K562 (cell line): ENCODE data around the gene NME7. TPM values are rescaled to one million over a fixed set of nuclear protein-coding genes. Genes with fewer than 3 reads are reported as not detected.

Experiments
- ATAC-seq: fragments of 200-7000 bp; cut with Tn5 transposase; 3 replicates; pipeline ENCODE4 v1.9.1; 2020; ENCODE audit warnings: moderate library complexity
- BruUV-seq: library from RNA; stranded (reverse); fragments of 400-500 nt; replicated peaks from 2 replicates; lab custom pipeline; 2021; lab: Mats Ljungman, UMichigan
- CTCF ChIA-PET: fragments of 300-600 bp; formaldehyde crosslinking; extraction: SDS; loops from one replicate; lab custom pipeline; 2021; ENCODE audit warnings: low intra/inter-chr PET ratio; lab: Yijun Ruan, JAX
- POLR2A ChIA-PET: fragments of 300-600, 350-650 bp; sonication (Branson Sonifier 250); formaldehyde crosslinking; extraction: SDS; loops from one replicate; lab custom pipeline; 2021; ENCODE audit warnings: antibody characterized with exemption, inconsistent platforms; lab: Yijun Ruan, JAX
- DNase-seq, 4 experiments: peaks; one replicate each; pipeline versions ENCODE4 v3.0.0 to v3.0.0-alpha.2; 2011 to 2018; ENCODE audit warnings: low spot score in 3 of 4, mixed read lengths in 3 of 4; ENCODE audit errors: extremely low read depth in 1 of 4
- FAIRE-seq: peaks from 2 replicates; lab custom pipeline; 2011; peaks lifted over from hg19 to GRCh38; lab: Jason Lieb, UNC
- H2AFZ ChIP-seq: 2 replicates; pipeline ENCODE4 v1.6.0; 2011; ENCODE audit warnings: low read depth, low read length, control low read depth, inconsistent platforms
- H3K27ac ChIP-seq: fragments of 200-600 bp; 3 replicates; pipeline ENCODE4 v1.8.0; 2011; ENCODE audit warnings: low read depth, mild to moderate bottlenecking, control low read depth, inconsistent platforms, low read length, moderate library complexity, mixed read lengths; ENCODE audit errors: extremely low read depth
- H3K27me3 ChIP-seq, 2 experiments: fragments of 300-600 bp in 1 of 2; 2 replicates in 1 of 2; 3 replicates in 1 of 2; pipeline versions ENCODE4 v1.6.0 to v1.8.0; 2011; ENCODE audit warnings: inconsistent platforms in 2 of 2, low read length in 2 of 2, mild to moderate bottlenecking in 1 of 2, mixed read lengths in 1 of 2, moderate library complexity in 1 of 2; ENCODE audit not compliant: control insufficient read depth in 2 of 2, insufficient read depth in 2 of 2
- H3K36me3 ChIP-seq: fragments of 300-600 bp; 3 replicates; pipeline ENCODE4 v1.8.0; 2011; ENCODE audit warnings: mild to moderate bottlenecking, low read length, inconsistent platforms; ENCODE audit not compliant: control insufficient read depth, insufficient read depth
- H3K4me1 ChIP-seq, 2 experiments: fragments of 200-600 bp in 1 of 2; replicated peaks in 1 of 2; 2 replicates in 1 of 2; 3 replicates in 1 of 2; pipeline versions ENCODE4 v1.5.1 to v1.8.0; 2011; ENCODE audit warnings: inconsistent platforms in 2 of 2, low read length in 2 of 2, mild to moderate bottlenecking in 1 of 2, mixed read lengths in 1 of 2, moderate library complexity in 1 of 2; ENCODE audit not compliant: control insufficient read depth in 2 of 2, insufficient read depth in 2 of 2
- H3K4me2 ChIP-seq: 2 replicates; pipeline ENCODE4 v1.6.1; 2011; ENCODE audit warnings: low read length, control low read depth, inconsistent platforms, mixed read lengths; ENCODE audit not compliant: insufficient read depth
- H3K4me3 ChIP-seq: fragments of 200-600 bp; sonication (generic), shearing (Covaris generic); 2 replicates; pipeline ENCODE4 v1.5.1; 2016; ENCODE audit warnings: control low read depth, inconsistent platforms
- H3K79me2 ChIP-seq: fragments of 200-600 bp; 3 replicates; pipeline ENCODE4 v1.8.0; 2011; ENCODE audit warnings: low read length, inconsistent platforms; ENCODE audit not compliant: control insufficient read depth, insufficient read depth
- H3K9ac ChIP-seq, 2 experiments: 2 replicates each; pipeline versions ENCODE4 v1.6.0 to v1.6.1; 2011; ENCODE audit warnings: low read depth in 2 of 2, low read length in 2 of 2, control low read depth in 1 of 2, inconsistent platforms in 1 of 2, mild to moderate bottlenecking in 1 of 2, mixed read lengths in 1 of 2; ENCODE audit not compliant: insufficient read depth in 1 of 2
- H3K9me1 ChIP-seq: one replicate; pipeline ENCODE4 v1.6.0; 2011; ENCODE audit warnings: inconsistent platforms, mild to moderate bottlenecking, low read length, moderate library complexity; ENCODE audit not compliant: control insufficient read depth, insufficient read depth
- H3K9me3 ChIP-seq: replicated peaks from 2 replicates; pipeline ENCODE4 v1.5.1; 2011; ENCODE audit warnings: low read depth, low read length, inconsistent platforms; ENCODE audit not compliant: control insufficient read depth, insufficient read depth
- H4K20me1 ChIP-seq: replicated peaks from 2 replicates; pipeline ENCODE4 v1.6.1; 2011; ENCODE audit warnings: low read length, inconsistent platforms, mixed read lengths; ENCODE audit not compliant: control insufficient read depth, insufficient read depth
- CXXC5 ChIP-seq: fragments of 250-450 bp; sonication (Bioruptor Pico); IDR thresholded peaks from 2 replicates; pipeline ENCODE4 v1.8.0; 2022; ENCODE audit warnings: inconsistent platforms, mild to moderate bottlenecking, moderate library complexity
- E2F3 ChIP-seq: fragments of 250-450 bp; sonication (Bioruptor Pico); IDR thresholded peaks from 2 replicates; pipeline ENCODE4 v1.4.0; 2020; ENCODE audit warnings: mild to moderate bottlenecking
- ERF ChIP-seq: fragments of 450-650 bp; formaldehyde crosslinking; IDR thresholded peaks from 2 replicates; pipeline ENCODE4 v1.4.0; 2020; ENCODE audit warnings: mild to moderate bottlenecking, mixed read lengths
- TFAM ChIP-seq: fragments of 250-450 bp; sonication (Bioruptor Pico); conservative IDR thresholded peaks from 2 replicates; pipeline ENCODE4 v1.5.0; 2021; ENCODE audit warnings: mild to moderate bottlenecking, moderate library complexity
- WHSC1 ChIP-seq: IDR thresholded peaks from one replicate; pipeline ENCODE4 v1.6.1; 2012; ENCODE audit warnings: low read length, control low read depth, inconsistent platforms
- ZNF384 ChIP-seq: IDR thresholded peaks from 2 replicates; pipeline ENCODE4 v1.6.1; 2012; ENCODE audit warnings: low read depth, low read length, improper control_type of control experiment
- ZNF785 ChIP-seq: fragments of 250-450 bp; sonication (Bioruptor Pico); IDR thresholded peaks from 2 replicates; pipeline ENCODE4 v1.4.0; 2020; ENCODE audit warnings: mild to moderate bottlenecking
- WGBS: fragments of 100-300 bp; shearing (Covaris generic); methylation state at CpG from one replicate; pipeline ENCODE4 v1.1.6; 2016; ENCODE audit warnings: low coverage, mixed read lengths; ENCODE audit not compliant: insufficient coverage; ENCODE audit errors: missing lambda C conversion rate; 5-methylcytosine and 5-hydroxymethylcytosine counted together
- in situ Hi-C: fragments of 300-500 bp; cut with MboI; formaldehyde crosslinking; loops from 4 replicates; pipeline ENCODE4 v1.15.0; 2018; ENCODE audit warnings: inconsistent platforms, mixed read lengths
- intact Hi-C: fragments of 100-400 bp; cut with micrococcal nuclease; formaldehyde crosslinking; loops from 2 replicates; pipeline ENCODE4 v1.14.2; 2022
- polyA plus RNA-seq, 8 experiments: library from polyadenylated mRNA; depleted of rRNA in 4 of 8; stranded (reverse) in 5 of 8; unstranded in 3 of 8; fragments of >200 nt; fragmentation: Nextera tagmentation in 2 of 8; fragmentation: Illumina TruSeq in 1 of 8; extraction: Ambion mirVana in 2 of 8; extraction: Trizol in 1 of 8; gene quantifications; 2 replicates each; pipeline versions ENCODE4 v1.2.1 to v1.2.3, GENCODE V29; 2011 to 2014; ENCODE audit warnings: inconsistent platforms in 1 of 8, missing spikeins in 1 of 8
- total RNA-seq, 7 experiments: library from RNA; depleted of rRNA in 6 of 7; stranded (reverse); fragments of >200 nt in 6 of 7; fragmentation: Illumina TruSeq in 2 of 7; extraction: Trizol in 2 of 7; gene quantifications; 2 replicates each; pipeline versions ENCODE4 v1.2.1 to v1.2.3, GENCODE V29; 2011 to 2021; ENCODE audit warnings: low replicate concordance in 1 of 7
- TF ChIP-seq, protein P1 (sequence below): fragments of 250-450 bp; sonication (Bioruptor Pico); IDR thresholded peaks from 2 replicates; pipeline ENCODE4 v1.4.0; 2020
- TF ChIP-seq, protein P2 (sequence below): fragments of 450-650 bp; IDR thresholded peaks from 2 replicates; pipeline ENCODE4 v1.6.1; 2016; ENCODE audit warnings: mild to moderate bottlenecking, moderate library complexity

NME7 gene
- total and polyA plus RNA-seq, 9 of the 15 experiments (the other 6 are each of a cell fraction or from before 2014, with no cell fraction given) = 7.9 to 43.2 (median 23.9) TPM

DNA sequence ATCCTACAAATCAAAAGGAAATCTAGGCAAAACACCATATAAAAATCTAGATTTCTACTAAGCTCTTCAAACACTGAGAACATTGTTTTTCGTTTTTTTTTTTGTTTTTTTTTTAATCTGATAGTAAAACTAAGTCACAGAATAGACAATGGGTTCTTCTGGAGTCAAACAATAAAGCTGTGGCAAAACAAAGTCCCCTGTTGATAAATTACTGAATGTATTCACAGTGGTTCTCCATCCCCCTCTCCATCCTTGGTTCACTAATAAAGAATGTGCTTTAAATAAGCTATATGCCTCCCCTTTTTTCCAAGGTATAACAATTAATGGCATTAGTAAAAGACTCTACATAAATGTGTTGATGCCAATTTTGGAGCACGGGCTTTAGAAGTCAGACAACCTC, 277.8 kb downstream of the NME7 start:
- POLR2A ChIA-PET = interaction anchor here (1.0 kb wide), 1 partner anchor 16 kb away, joined by 5 read pairs; the partner anchor contains the start of gene ATP1B1
- Histone ChIP-seq H2AFZ (no peak overlapping the region), H3K9me1 (no peaks in the 10 kb centered on the region), H3K9ac (no peak overlapping the region), H3K79me2 (no peaks in the 10 kb centered on the region), H3K27me3 (peaks cover 11 to 16% of the 10 kb centered on the region in 2 experiments; a peak in 4 of 5 replicates), H4K20me1 (no peaks in the 10 kb centered on the region), H3K4me1 (no peaks in the 10 kb centered on the region), H3K4me2 (no peak overlapping the region), H3K9me3 (no peaks in the 10 kb centered on the region), H3K4me3 (no peak overlapping the region), H3K27ac (no peak overlapping the region), H3K36me3 (no peaks in the 10 kb centered on the region)
- WGBS = 0% methylated on average over 2 of the region's 2 CpGs
- in situ Hi-C loops (no loop called here), intact Hi-C loops (no loop called here)
- no TSS peak for BruUV-seq
- FAIRE-seq = peak; percentile 11
- no peak for ATAC-seq
- DNase-seq = no peak
- CTCF ChIA-PET = no interaction called here
- TF ChIP-seq ZNF384 (no peak), E2F3 (no peak), WHSC1 (no peak), ZNF785 (CRISPR knock-in tag) (no peak), TFAM (no peak), ERF (CRISPR knock-in tag) (no peak), CXXC5 (no peak)
- TF ChIP-seq, protein P1, sequence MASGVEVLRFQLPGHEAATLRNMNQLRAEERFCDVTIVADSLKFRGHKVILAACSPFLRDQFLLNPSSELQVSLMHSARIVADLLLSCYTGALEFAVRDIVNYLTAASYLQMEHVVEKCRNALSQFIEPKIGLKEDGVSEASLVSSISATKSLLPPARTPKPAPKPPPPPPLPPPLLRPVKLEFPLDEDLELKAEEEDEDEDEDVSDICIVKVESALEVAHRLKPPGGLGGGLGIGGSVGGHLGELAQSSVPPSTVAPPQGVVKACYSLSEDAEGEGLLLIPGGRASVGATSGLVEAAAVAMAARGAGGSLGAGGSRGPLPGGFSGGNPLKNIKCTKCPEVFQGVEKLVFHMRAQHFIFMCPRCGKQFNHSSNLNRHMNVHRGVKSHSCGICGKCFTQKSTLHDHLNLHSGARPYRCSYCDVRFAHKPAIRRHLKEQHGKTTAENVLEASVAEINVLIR (CRISPR knock-in tag) = no peak
- TF ChIP-seq, protein P2, sequence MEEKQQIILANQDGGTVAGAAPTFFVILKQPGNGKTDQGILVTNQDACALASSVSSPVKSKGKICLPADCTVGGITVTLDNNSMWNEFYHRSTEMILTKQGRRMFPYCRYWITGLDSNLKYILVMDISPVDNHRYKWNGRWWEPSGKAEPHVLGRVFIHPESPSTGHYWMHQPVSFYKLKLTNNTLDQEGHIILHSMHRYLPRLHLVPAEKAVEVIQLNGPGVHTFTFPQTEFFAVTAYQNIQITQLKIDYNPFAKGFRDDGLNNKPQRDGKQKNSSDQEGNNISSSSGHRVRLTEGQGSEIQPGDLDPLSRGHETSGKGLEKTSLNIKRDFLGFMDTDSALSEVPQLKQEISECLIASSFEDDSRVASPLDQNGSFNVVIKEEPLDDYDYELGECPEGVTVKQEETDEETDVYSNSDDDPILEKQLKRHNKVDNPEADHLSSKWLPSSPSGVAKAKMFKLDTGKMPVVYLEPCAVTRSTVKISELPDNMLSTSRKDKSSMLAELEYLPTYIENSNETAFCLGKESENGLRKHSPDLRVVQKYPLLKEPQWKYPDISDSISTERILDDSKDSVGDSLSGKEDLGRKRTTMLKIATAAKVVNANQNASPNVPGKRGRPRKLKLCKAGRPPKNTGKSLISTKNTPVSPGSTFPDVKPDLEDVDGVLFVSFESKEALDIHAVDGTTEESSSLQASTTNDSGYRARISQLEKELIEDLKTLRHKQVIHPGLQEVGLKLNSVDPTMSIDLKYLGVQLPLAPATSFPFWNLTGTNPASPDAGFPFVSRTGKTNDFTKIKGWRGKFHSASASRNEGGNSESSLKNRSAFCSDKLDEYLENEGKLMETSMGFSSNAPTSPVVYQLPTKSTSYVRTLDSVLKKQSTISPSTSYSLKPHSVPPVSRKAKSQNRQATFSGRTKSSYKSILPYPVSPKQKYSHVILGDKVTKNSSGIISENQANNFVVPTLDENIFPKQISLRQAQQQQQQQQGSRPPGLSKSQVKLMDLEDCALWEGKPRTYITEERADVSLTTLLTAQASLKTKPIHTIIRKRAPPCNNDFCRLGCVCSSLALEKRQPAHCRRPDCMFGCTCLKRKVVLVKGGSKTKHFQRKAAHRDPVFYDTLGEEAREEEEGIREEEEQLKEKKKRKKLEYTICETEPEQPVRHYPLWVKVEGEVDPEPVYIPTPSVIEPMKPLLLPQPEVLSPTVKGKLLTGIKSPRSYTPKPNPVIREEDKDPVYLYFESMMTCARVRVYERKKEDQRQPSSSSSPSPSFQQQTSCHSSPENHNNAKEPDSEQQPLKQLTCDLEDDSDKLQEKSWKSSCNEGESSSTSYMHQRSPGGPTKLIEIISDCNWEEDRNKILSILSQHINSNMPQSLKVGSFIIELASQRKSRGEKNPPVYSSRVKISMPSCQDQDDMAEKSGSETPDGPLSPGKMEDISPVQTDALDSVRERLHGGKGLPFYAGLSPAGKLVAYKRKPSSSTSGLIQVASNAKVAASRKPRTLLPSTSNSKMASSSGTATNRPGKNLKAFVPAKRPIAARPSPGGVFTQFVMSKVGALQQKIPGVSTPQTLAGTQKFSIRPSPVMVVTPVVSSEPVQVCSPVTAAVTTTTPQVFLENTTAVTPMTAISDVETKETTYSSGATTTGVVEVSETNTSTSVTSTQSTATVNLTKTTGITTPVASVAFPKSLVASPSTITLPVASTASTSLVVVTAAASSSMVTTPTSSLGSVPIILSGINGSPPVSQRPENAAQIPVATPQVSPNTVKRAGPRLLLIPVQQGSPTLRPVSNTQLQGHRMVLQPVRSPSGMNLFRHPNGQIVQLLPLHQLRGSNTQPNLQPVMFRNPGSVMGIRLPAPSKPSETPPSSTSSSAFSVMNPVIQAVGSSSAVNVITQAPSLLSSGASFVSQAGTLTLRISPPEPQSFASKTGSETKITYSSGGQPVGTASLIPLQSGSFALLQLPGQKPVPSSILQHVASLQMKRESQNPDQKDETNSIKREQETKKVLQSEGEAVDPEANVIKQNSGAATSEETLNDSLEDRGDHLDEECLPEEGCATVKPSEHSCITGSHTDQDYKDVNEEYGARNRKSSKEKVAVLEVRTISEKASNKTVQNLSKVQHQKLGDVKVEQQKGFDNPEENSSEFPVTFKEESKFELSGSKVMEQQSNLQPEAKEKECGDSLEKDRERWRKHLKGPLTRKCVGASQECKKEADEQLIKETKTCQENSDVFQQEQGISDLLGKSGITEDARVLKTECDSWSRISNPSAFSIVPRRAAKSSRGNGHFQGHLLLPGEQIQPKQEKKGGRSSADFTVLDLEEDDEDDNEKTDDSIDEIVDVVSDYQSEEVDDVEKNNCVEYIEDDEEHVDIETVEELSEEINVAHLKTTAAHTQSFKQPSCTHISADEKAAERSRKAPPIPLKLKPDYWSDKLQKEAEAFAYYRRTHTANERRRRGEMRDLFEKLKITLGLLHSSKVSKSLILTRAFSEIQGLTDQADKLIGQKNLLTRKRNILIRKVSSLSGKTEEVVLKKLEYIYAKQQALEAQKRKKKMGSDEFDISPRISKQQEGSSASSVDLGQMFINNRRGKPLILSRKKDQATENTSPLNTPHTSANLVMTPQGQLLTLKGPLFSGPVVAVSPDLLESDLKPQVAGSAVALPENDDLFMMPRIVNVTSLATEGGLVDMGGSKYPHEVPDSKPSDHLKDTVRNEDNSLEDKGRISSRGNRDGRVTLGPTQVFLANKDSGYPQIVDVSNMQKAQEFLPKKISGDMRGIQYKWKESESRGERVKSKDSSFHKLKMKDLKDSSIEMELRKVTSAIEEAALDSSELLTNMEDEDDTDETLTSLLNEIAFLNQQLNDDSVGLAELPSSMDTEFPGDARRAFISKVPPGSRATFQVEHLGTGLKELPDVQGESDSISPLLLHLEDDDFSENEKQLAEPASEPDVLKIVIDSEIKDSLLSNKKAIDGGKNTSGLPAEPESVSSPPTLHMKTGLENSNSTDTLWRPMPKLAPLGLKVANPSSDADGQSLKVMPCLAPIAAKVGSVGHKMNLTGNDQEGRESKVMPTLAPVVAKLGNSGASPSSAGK = no peak
